CD14-positive monocyte (primary cell): Measurements from ENCODE around the gene CFAP61. TPM values are rescaled to one million over a fixed set of nuclear protein-coding genes. Genes with fewer than 3 reads are reported as not detected.

Experiments
- DNase-seq, 3 donors: peaks; one replicate each; pipeline ENCODE4 v3.0.0-alpha.2; 2011 to 2022
- H2AFZ ChIP-seq: 2 replicates; pipeline ENCODE4 v1.6.0; 2012; ENCODE audit warnings: mild to moderate bottlenecking, low read depth, low read length, inconsistent platforms; ENCODE audit not compliant: insufficient read depth, poor library complexity, severe bottlenecking
- H3K27ac ChIP-seq, 2 donors: 1 replicate in 1 of 2; 2 replicates in 1 of 2; pipeline ENCODE4 v1.5.1; 2012 to 2013; ENCODE audit warnings: low read length in 2 of 2, control low read depth in 1 of 2, inconsistent platforms in 1 of 2, low read depth in 1 of 2, mild to moderate bottlenecking in 1 of 2
- H3K27me3 ChIP-seq, 2 donors: one replicate each; pipeline versions ENCODE4 v1.6.0 to v1.6.1; 2011 to 2013; ENCODE audit warnings: low read length in 2 of 2; ENCODE audit not compliant: control insufficient read depth in 2 of 2, insufficient read depth in 2 of 2
- H3K36me3 ChIP-seq, 2 donors: replicated peaks in 1 of 2; 1 replicate in 1 of 2; 2 replicates in 1 of 2; pipeline versions ENCODE4 v1.5.1 to v1.6.1; 2012 to 2013; ENCODE audit warnings: low read length in 2 of 2, control low read depth in 1 of 2, inconsistent platforms in 1 of 2, mild to moderate bottlenecking in 1 of 2; ENCODE audit not compliant: insufficient read depth in 2 of 2, control insufficient read depth in 1 of 2
- H3K4me1 ChIP-seq, 2 donors: 1 replicate in 1 of 2; 2 replicates in 1 of 2; pipeline versions ENCODE4 v1.5.1 to v1.6.1; 2012 to 2013; ENCODE audit warnings: low read length in 2 of 2, control low read depth in 1 of 2, inconsistent platforms in 1 of 2, mild to moderate bottlenecking in 1 of 2, moderate library complexity in 1 of 2; ENCODE audit not compliant: insufficient read depth in 2 of 2, control insufficient read depth in 1 of 2
- H3K4me2 ChIP-seq: replicated peaks from 2 replicates; pipeline ENCODE3; 2012; ENCODE audit warnings: low read length, moderate library complexity, mild to moderate bottlenecking; ENCODE audit not compliant: poor library complexity, severe bottlenecking; ENCODE audit errors: extremely low read depth
- H3K4me3 ChIP-seq, 3 experiments: fragments of 200-600 bp in 1 of 3; sonication (generic) in 1 of 3; replicated peaks in 1 of 3; 1 replicate in 2 of 3; 2 replicates in 1 of 3; pipeline ENCODE4 v1.5.1; 2011 to 2013; ENCODE audit warnings: low read length in 3 of 3, mild to moderate bottlenecking in 3 of 3, control low read depth in 2 of 3, low read depth in 2 of 3, inconsistent platforms in 1 of 3, moderate library complexity in 1 of 3
- H3K79me2 ChIP-seq: 2 replicates; pipeline ENCODE4 v1.6.0; 2012; ENCODE audit warnings: mild to moderate bottlenecking, control low read depth, inconsistent platforms, low read length, moderate library complexity; ENCODE audit not compliant: insufficient read depth
- H3K9ac ChIP-seq: 2 replicates; pipeline ENCODE4 v1.6.0; 2017; ENCODE audit warnings: low read length, mild to moderate bottlenecking; ENCODE audit not compliant: insufficient read depth, poor library complexity, severe bottlenecking
- H3K9me3 ChIP-seq, 2 donors: replicated peaks in 1 of 2; 1 replicate in 1 of 2; 2 replicates in 1 of 2; pipeline versions ENCODE4 v1.5.1 to v1.6.1; 2012 to 2013; ENCODE audit warnings: low read length in 2 of 2, control low read depth in 1 of 2; ENCODE audit not compliant: control insufficient read depth in 1 of 2, insufficient read depth in 1 of 2
- H4K20me1 ChIP-seq: 2 replicates; pipeline ENCODE4 v1.6.0; 2012; ENCODE audit warnings: mild to moderate bottlenecking, low read length, control low read depth, moderate library complexity; ENCODE audit not compliant: insufficient read depth
- H3K27ac Mint-ChIP-seq, 7 donors: one replicate each; pipeline ENCODE4 v1.8.0; 2020; ENCODE audit warnings: mild to moderate bottlenecking in 7 of 7, mixed read lengths in 7 of 7, moderate library complexity in 6 of 7, inconsistent platforms in 2 of 7
- H3K27me3 Mint-ChIP-seq, 3 donors: one replicate each; pipeline ENCODE4 v1.8.0; 2021 to 2022; ENCODE audit warnings: low read depth in 3 of 3, mild to moderate bottlenecking in 3 of 3, mixed read lengths in 3 of 3, moderate library complexity in 3 of 3, inconsistent platforms in 1 of 3
- H3K36me3 Mint-ChIP-seq, 2 donors: one replicate each; pipeline ENCODE4 v1.8.0; 2020; ENCODE audit warnings: mixed read lengths in 2 of 2, inconsistent platforms in 1 of 2, mild to moderate bottlenecking in 1 of 2
- H3K4me1 Mint-ChIP-seq: one replicate; pipeline ENCODE4 v1.8.0; 2020; ENCODE audit warnings: mild to moderate bottlenecking, mixed read lengths
- H3K4me3 Mint-ChIP-seq, 2 donors: one replicate each; pipeline ENCODE4 v1.8.0; 2020; ENCODE audit warnings: mild to moderate bottlenecking in 2 of 2, mixed read lengths in 2 of 2, moderate library complexity in 1 of 2
- H3K9me3 Mint-ChIP-seq, 7 donors: one replicate each; pipeline ENCODE4 v1.8.0; 2020 to 2022; ENCODE audit warnings: mixed read lengths in 7 of 7, mild to moderate bottlenecking in 6 of 7, moderate library complexity in 6 of 7, inconsistent platforms in 2 of 7
- WGBS: methylation state at CpG from one replicate; pipeline ENCODE4 v1.1.5; 2013; ENCODE audit warnings: missing lambda C conversion rate; ENCODE audit not compliant: insufficient coverage; 5-methylcytosine and 5-hydroxymethylcytosine counted together
- intact Hi-C, 2 donors: fragments of 100-400 bp; cut with micrococcal nuclease; formaldehyde crosslinking; loops; one replicate each; pipeline versions ENCODE4 v1.15.0 to v1.15.1; 2023
- polyA plus RNA-seq, 3 donors: library from polyadenylated mRNA; depleted of rRNA in 1 of 3; unstranded in 2 of 3; stranded (reverse) in 1 of 3; fragments of 300-500 nt in 2 of 3; fragments of >200 nt in 1 of 3; fragmentation: Illumina TruSeq in 2 of 3; gene quantifications; 1 replicate in 2 of 3; 2 replicates in 1 of 3; pipeline ENCODE4 v1.2.3, GENCODE V29; 2012 to 2021
- TF ChIP-seq, protein P1 (sequence below): fragments of 200-600 bp; IDR thresholded peaks from one replicate; pipeline ENCODE4 v1.8.0; 2022; ENCODE audit warnings: antibody characterized with exemption, mild to moderate bottlenecking

The CFAP61 gene
- polyA plus RNA-seq, 3 donors = not detected

- Mint-ChIP-seq H3K27ac (no peak overlapping the region), H3K4me1 (no peaks in the 10 kb centered on the region), H3K27me3 (peaks cover 5 to 10% (median 8%) of the 10 kb centered on the region in 3 donors), H3K9me3 (peaks cover 15 to 43% (median 30%) of the 10 kb centered on the region in 7 donors), H3K4me3 (no peak overlapping the region), H3K36me3 (no peaks in the 10 kb centered on the region)
- H3K4me1 ChIP-seq = no peaks in the 10 kb centered on the region
- H3K4me3 ChIP-seq = no peak overlapping the region
- H4K20me1 ChIP-seq = no peaks in the 10 kb centered on the region
- peaks cover 23 to 26% of the 10 kb centered on the region in 2 donors for H3K9me3 ChIP-seq
- no peak overlapping the region for H2AFZ ChIP-seq
- H3K79me2 ChIP-seq = no peaks in the 10 kb centered on the region
- no peak overlapping the region for H3K4me2 ChIP-seq
- TF ChIP-seq, protein P1, sequence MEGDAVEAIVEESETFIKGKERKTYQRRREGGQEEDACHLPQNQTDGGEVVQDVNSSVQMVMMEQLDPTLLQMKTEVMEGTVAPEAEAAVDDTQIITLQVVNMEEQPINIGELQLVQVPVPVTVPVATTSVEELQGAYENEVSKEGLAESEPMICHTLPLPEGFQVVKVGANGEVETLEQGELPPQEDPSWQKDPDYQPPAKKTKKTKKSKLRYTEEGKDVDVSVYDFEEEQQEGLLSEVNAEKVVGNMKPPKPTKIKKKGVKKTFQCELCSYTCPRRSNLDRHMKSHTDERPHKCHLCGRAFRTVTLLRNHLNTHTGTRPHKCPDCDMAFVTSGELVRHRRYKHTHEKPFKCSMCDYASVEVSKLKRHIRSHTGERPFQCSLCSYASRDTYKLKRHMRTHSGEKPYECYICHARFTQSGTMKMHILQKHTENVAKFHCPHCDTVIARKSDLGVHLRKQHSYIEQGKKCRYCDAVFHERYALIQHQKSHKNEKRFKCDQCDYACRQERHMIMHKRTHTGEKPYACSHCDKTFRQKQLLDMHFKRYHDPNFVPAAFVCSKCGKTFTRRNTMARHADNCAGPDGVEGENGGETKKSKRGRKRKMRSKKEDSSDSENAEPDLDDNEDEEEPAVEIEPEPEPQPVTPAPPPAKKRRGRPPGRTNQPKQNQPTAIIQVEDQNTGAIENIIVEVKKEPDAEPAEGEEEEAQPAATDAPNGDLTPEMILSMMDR = no peak
- peaks cover 0 to 2% of the 10 kb centered on the region in 2 donors for H3K27me3 ChIP-seq
- H3K36me3 ChIP-seq = no peaks in the 10 kb centered on the region
- no peak overlapping the region for H3K27ac ChIP-seq
- intact Hi-C loops = no loop called here
- no peak for DNase-seq
- H3K9ac ChIP-seq = no peak overlapping the region
Measured at GRCh38 chr20:20130399-20130798, 78.1 kb downstream of the CFAP61 start.

- Mint-ChIP-seq H3K27me3 (peaks cover 3 to 4% (median 4%) of the 10 kb centered on the region in 3 donors), H3K27ac (no peak overlapping the region), H3K4me1 (no peaks in the 10 kb centered on the region), H3K36me3 (no peaks in the 10 kb centered on the region), H3K4me3 (no peak overlapping the region), H3K9me3 (peaks cover 3 to 19% (median 15%) of the 10 kb centered on the region in 7 donors)
- WGBS = 100% methylated on average over 1 of the region's 1 CpG
- Histone ChIP-seq H3K27me3 (peaks cover 0 to 2% of the 10 kb centered on the region in 2 donors), H3K36me3 (no peaks in the 10 kb centered on the region), H2AFZ (no peak overlapping the region), H3K27ac (no peak overlapping the region), H3K9me3 (peaks cover 7 to 11% of the 10 kb centered on the region in 2 donors), H3K4me1 (no peaks in the 10 kb centered on the region), H3K9ac (no peak overlapping the region), H3K79me2 (no peaks in the 10 kb centered on the region), H3K4me3 (no peak overlapping the region), H4K20me1 (no peaks in the 10 kb centered on the region), H3K4me2 (no peak overlapping the region)
- TF ChIP-seq, protein P1 = no peak
- intact Hi-C loops = no loop called here
- DNase-seq = no peak
Measured at GRCh38 chr20:20134941-20135575, 82.7 kb downstream of the CFAP61 start.
